Measurements from ENCODE around the gene MARCHF2.

MARCHF2 gene

GRCh38 chr19:8454218-8454617, 41.1 kb downstream of the MARCHF2 start:
- no peak for TF ChIP-seq CTCF (IDR thresholded peaks at IDR 0.05)

GRCh38 chr19:8455018-8455417, 41.9 kb downstream of the MARCHF2 start:
- no peak for TF ChIP-seq CTCF (IDR thresholded peaks at IDR 0.05)

DNA sequence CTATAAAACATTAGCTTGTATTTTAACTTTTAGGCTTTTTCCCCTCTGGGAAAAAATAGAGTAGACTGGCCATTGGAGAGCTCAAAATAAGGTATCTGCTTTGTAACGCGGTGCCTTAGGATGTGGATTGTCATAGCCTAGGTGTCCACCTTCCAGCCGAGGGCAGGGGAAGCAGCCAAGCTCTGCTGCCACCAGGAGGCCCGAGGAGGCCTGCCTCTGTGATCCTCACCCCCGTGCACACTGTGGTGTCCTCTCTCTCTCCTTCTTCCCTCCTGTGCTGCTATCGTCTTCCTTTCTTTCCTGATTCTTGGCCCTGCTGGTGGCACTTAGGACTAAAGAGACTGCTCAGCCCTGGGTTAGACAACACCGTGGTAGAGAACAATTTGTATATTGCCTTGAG, 43.0 kb downstream of the MARCHF2 start:
- TF ChIP-seq CTCF (IDR thresholded peaks at IDR 0.05) = no peak

DNA sequence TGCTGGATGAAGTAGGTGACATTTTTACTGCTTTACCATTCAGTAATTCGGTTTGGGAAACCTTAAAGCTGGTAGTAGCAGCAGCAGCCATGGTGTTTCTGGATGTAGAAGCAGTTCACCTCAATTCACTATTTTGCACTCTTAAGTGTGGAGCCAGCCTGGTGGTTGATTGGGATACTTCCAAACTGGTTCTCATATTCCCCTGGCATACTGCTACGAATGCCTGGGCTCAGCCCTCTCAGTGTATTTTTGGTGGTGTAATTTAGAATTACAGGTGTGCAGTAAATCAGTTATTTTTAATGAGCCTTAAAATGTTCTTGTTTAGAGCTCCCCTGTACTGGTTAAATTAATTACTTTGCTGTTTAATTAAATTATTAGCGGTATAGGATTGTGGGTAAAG, 44.1 kb downstream of the MARCHF2 start:
- TF ChIP-seq CTCF (IDR thresholded peaks at IDR 0.05) = no peak

GRCh38 chr19:8457827-8458226, 44.7 kb downstream of the MARCHF2 start:
- no peak for TF ChIP-seq CTCF (IDR thresholded peaks at IDR 0.05)

- TF ChIP-seq CTCF (IDR thresholded peaks at IDR 0.05) = no peak
These were observed 45.3 kb downstream of the MARCHF2 start for GRCh38 chr19:8458380-8458779.

GRCh38 chr19:8459095-8459494, 46.0 kb downstream of the MARCHF2 start:
- TF ChIP-seq CTCF (IDR thresholded peaks at IDR 0.05) = no peak

GRCh38 chr19:8459520-8460270, 46.6 kb downstream of the MARCHF2 start:
- TF ChIP-seq CTCF (IDR thresholded peaks at IDR 0.05) = no peak

All from LNCAP (cell line).